ENCODE data around the gene DLX2.

DNA sequence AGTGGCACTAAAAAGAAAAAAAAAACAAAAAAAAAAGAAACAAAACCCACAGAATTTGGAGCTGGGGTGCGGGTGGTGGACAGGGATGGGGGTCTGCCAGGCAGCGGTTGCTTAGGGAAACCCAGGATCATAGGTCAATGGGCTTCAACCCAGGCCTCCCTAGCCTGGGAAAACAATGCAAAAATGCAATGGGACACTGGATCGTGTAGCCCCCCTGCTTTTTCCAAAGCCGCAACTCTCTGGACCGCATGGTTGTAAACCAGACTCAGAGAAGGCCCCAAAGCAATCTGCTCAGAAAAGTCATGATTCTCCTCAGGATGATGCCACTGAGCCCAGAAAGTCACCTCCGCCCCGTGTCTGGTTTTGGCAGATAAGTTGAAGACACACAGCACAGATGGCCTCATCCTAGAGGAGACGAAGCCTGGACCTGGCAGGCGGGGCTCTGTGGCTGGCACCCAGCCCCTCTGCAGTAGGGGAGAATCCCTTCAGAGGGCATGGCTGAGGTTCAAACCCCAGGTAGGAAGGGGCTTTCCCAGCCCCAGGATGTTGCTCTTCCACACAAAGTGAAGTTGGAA lies 5.1 kb downstream of the DLX2 start:
- TF ChIP-seq EZH2phosphoT487 (IDR thresholded peaks at IDR 0.05; ENCODE audit: low read depth, severe bottlenecking, unreplicated experiment) = peak; percentile 62
- TF ChIP-seq CTCF (IDR thresholded peaks at IDR 0.05; ENCODE audit: poor library complexity) = no peak
- TF ChIP-seq EZH2 (IDR thresholded peaks at IDR 0.05; ENCODE audit: borderline replicate concordance) = peak; percentile 15
